ENCODE results near the gene ATP1B4.

DNA sequence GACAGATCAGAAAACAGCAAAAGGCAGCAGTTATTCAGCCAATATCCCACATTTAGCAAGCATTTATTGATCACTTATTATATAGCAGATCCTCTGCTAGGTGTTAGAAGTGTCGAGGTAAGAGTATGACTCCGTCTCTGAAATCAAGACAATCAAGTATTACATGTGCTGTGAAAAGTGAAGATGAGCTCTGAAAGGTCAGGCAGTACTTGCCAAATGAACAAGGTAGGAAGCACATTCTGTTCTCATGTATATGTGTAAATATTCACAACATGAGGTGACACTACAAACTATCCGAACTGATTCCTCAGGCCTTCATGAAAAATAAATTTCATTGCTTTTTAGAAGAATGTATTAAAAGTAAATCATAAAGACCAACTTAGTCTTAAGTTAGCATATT, 15.3 kb downstream of the ATP1B4 start:
- no peak for TF ChIP-seq POLR2A (IDR thresholded peaks at IDR 0.05)
- TF ChIP-seq EP300 (IDR thresholded peaks at IDR 0.05): no peak
